Stomach (tissue), 9 donors: ENCODE measurements around the gene CRYGS. TPM values are rescaled to one million over a fixed set of nuclear protein-coding genes. Genes with fewer than 3 reads are reported as not detected.

Experiments used
- DNase-seq, 2 donors: peaks; one replicate each; pipeline versions ENCODE4 v3.0.0 to v3.0.0-alpha.2; 2013 to 2019
- H3K27ac ChIP-seq, 5 donors: fragments of 200-600 bp in 4 of 5; sonication (generic) in 4 of 5; one replicate each; pipeline ENCODE4 v1.5.1; 2013 to 2019; ENCODE audit warnings: mild to moderate bottlenecking in 1 of 5, moderate library complexity in 1 of 5
- H3K27me3 ChIP-seq, 3 donors: fragments of 200-600 bp; sonication (generic); one replicate each; pipeline ENCODE4 v1.5.1; 2017 to 2019; ENCODE audit warnings: mixed run types in 1 of 3
- H3K36me3 ChIP-seq, 4 donors: fragments of 200-600 bp; sonication (generic); 1 replicate in 3 of 4; 2 replicates in 1 of 4; pipeline ENCODE4 v1.5.1; 2016 to 2019
- H3K4me1 ChIP-seq, 4 donors: fragments of 200-600 bp; sonication (generic); one replicate each; pipeline ENCODE4 v1.5.1; 2016 to 2019
- H3K4me3 ChIP-seq, 4 donors: fragments of 200-600 bp; sonication (generic) in 3 of 4; one replicate each; pipeline ENCODE4 v1.5.1; 2016 to 2019; ENCODE audit warnings: mild to moderate bottlenecking in 1 of 4
- H3K9me3 ChIP-seq, 4 donors: fragments of 200-600 bp; sonication (generic); one replicate each; pipeline ENCODE4 v1.5.1; 2016 to 2019
- CTCF ChIP-seq, 7 experiments: fragments of 450-650 bp in 4 of 7; fragments of 200-600 bp in 3 of 7; sonication (generic) in 3 of 7; IDR thresholded peaks; one replicate each; pipeline ENCODE4 v1.5.1; 2016 to 2019; ENCODE audit warnings: antibody characterized with exemption in 7 of 7, control low read depth in 2 of 7, mild to moderate bottlenecking in 1 of 7
- EP300 ChIP-seq: sonication (generic); formaldehyde crosslinking; IDR thresholded peaks from one replicate; pipeline ENCODE4 v1.6.1; 2017; ENCODE audit warnings: antibody characterized with exemption
- POLR2A ChIP-seq, 4 donors: fragments of 450-650 bp; IDR thresholded peaks; one replicate each; pipeline ENCODE4 v1.6.1; 2016; ENCODE audit warnings: antibody characterized with exemption in 4 of 4, control low read depth in 2 of 4, mild to moderate bottlenecking in 1 of 4, moderate library complexity in 1 of 4
- POLR2AphosphoS5 ChIP-seq, 3 donors: sonication (generic); formaldehyde crosslinking; IDR thresholded peaks; one replicate each; pipeline ENCODE4 v1.6.1; 2016; ENCODE audit warnings: antibody characterized with exemption in 3 of 3
- WGBS, 5 donors: extraction: QIAGEN DNeasy Blood & Tissue Kit in 3 of 5; methylation state at CpG; one replicate each; pipeline versions ENCODE4 v1.1.5 to v1.1.7; 2013 to 2018; 5-methylcytosine and 5-hydroxymethylcytosine counted together
- intact Hi-C: fragments of 100-400 bp; cut with DNase I; formaldehyde crosslinking; loops from one replicate; pipeline ENCODE4 v1.15.1; 2023; ENCODE audit warnings: low total_unique reads
- polyA plus RNA-seq, 3 donors: library from polyadenylated mRNA; stranded (reverse); fragments of 200-250 nt; gene quantifications; one replicate each; pipeline ENCODE4 v1.2.3, GENCODE V29; 2013
- total RNA-seq, 5 donors: library from RNA; depleted of rRNA; stranded (reverse); fragments of >200 nt; gene quantifications; one replicate each; pipeline versions ENCODE4 v1.1.0 to v1.2.3, GENCODE V29; 2014 to 2016
- donor health status: healthy with polysubstance abuse.
- donor health status: Bipolar disorder and iron deficiency.
- donor health status: healthy.

CRYGS gene
- total and polyA plus RNA-seq, 8 donors: 1.8 to 6.6 (median 4.7) TPM; not detected in 2

GRCh38 chr3:186583831-186584230 is 39.7 kb upstream of the CRYGS start:
- H3K36me3 ChIP-seq: peaks cover 47 to 83% (median 75%) of the 10 kb centered on the region in 4 donors
- no peaks in the 10 kb centered on the region for H3K9me3 ChIP-seq
- DNase-seq: no peak
- intact Hi-C loops: no loop called here
- no peak overlapping the region for H3K27ac ChIP-seq
- no peak overlapping the region for H3K4me3 ChIP-seq
- H3K4me1 ChIP-seq: peaks cover 0 to 7% (median 0%) of the 10 kb centered on the region in 4 donors
- WGBS, 5 donors: 69 to 75% (median 70%) methylated on average over 5 of the region's 5 CpGs
- TF ChIP-seq POLR2AphosphoS5 (IDR thresholded peaks at IDR 0.05): no peak
- TF ChIP-seq POLR2A (IDR thresholded peaks at IDR 0.05): no peak
- no peak for TF ChIP-seq EP300
- TF ChIP-seq CTCF (IDR thresholded peaks at IDR 0.05): no peak
- H3K27me3 ChIP-seq: no peaks in the 10 kb centered on the region

- no peak for DNase-seq
- H3K4me1 ChIP-seq: no peaks in the 10 kb centered on the region
- no peak for TF ChIP-seq POLR2A (IDR thresholded peaks at IDR 0.05)
- no peak for TF ChIP-seq POLR2AphosphoS5 (IDR thresholded peaks at IDR 0.05)
- no peak for TF ChIP-seq EP300
- TF ChIP-seq CTCF (IDR thresholded peaks at IDR 0.05): no peak
- no peak overlapping the region for H3K27ac ChIP-seq
- no peaks in the 10 kb centered on the region for H3K9me3 ChIP-seq
- no peaks in the 10 kb centered on the region for H3K27me3 ChIP-seq
- intact Hi-C loops: no loop called here
- 93 to 97% (median 95%) methylated on average over 6 of the region's 6 CpGs for WGBS, 5 donors
- no peak overlapping the region for H3K4me3 ChIP-seq
- peaks cover 52 to 96% (median 88%) of the 10 kb centered on the region in 4 donors for H3K36me3 ChIP-seq
Measured at GRCh38 chr3:186582541-186582940, 38.4 kb upstream of the CRYGS start.

GRCh38 chr3:186580785-186581184 is 36.6 kb upstream of the CRYGS start:
- WGBS, 5 donors: 81 to 92% (median 89%) methylated on average over 3 of the region's 3 CpGs
- H3K9me3 ChIP-seq: no peaks in the 10 kb centered on the region
- H3K36me3 ChIP-seq: peaks cover 59 to 100% (median 100%) of the 10 kb centered on the region in 4 donors
- H3K27me3 ChIP-seq: no peaks in the 10 kb centered on the region
- DNase-seq: no peak
- no peak overlapping the region for H3K4me3 ChIP-seq
- intact Hi-C loops: no loop called here
- TF ChIP-seq CTCF (IDR thresholded peaks at IDR 0.05): no peak
- no peak for TF ChIP-seq POLR2AphosphoS5 (IDR thresholded peaks at IDR 0.05)
- no peak for TF ChIP-seq POLR2A (IDR thresholded peaks at IDR 0.05)
- no peak for TF ChIP-seq EP300
- H3K27ac ChIP-seq: no peak overlapping the region
- no peaks in the 10 kb centered on the region for H3K4me1 ChIP-seq

- H3K9me3 ChIP-seq: no peaks in the 10 kb centered on the region
- no peak overlapping the region for H3K27ac ChIP-seq
- no peak for TF ChIP-seq CTCF (IDR thresholded peaks at IDR 0.05)
- TF ChIP-seq EP300: no peak
- TF ChIP-seq POLR2AphosphoS5 (IDR thresholded peaks at IDR 0.05): no peak
- no peak for TF ChIP-seq POLR2A (IDR thresholded peaks at IDR 0.05)
- intact Hi-C loops: loop anchor here (10.0 kb wide), 1 partner anchor 207 kb away; the partner anchor contains the start of gene EIF4A2
- H3K27me3 ChIP-seq: no peaks in the 10 kb centered on the region
- peaks cover 0 to 24% (median 10%) of the 10 kb centered on the region in 4 donors for H3K4me1 ChIP-seq
- DNase-seq: no peak
- no peak overlapping the region for H3K4me3 ChIP-seq
- H3K36me3 ChIP-seq: peaks cover 55 to 100% (median 100%) of the 10 kb centered on the region in 4 donors
- WGBS, 5 donors: 76 to 82% (median 79%) methylated on average over 2 of the region's 2 CpGs
Measured at GRCh38 chr3:186577521-186577920, 33.3 kb upstream of the CRYGS start.
